Measurements from ENCODE around the gene EHMT2. TPM values are rescaled to one million over a fixed set of nuclear protein-coding genes. Genes with fewer than 3 reads are reported as not detected.

The EHMT2 gene
- total and polyA plus RNA-seq, 2 of the 13 experiments (the other 11 are each of a cell fraction or from before 2014, with no cell fraction given) = 55.2 to 69.2 TPM

GRCh38 chr6:31927242-31927862, 29.9 kb upstream of the EHMT2 start, which contains the start of gene C2 (continued):
- TF ChIP-seq RXRB (CRISPR knock-in tag; IDR thresholded peaks at IDR 0.05; ENCODE audit: borderline replicate concordance) (peak; percentile 85), ZNF781 (CRISPR knock-in tag; IDR thresholded peaks at IDR 0.05; ENCODE audit: borderline replicate concordance, not compliant biosample characterization) (no peak), HOXA5 (CRISPR knock-in tag; IDR thresholded peaks at IDR 0.05) (0 out of 2 replicates have a peak, but pooled peaks have one; percentile 22), TMF1 (CRISPR knock-in tag; IDR thresholded peaks at IDR 0.05; ENCODE audit: low read depth) (peak; percentile 73; the same call in 1 of the 2 replicates), RARA (CRISPR knock-in tag; IDR thresholded peaks at IDR 0.05) (peak; percentile 84), ZNF383 (CRISPR knock-in tag; IDR thresholded peaks at IDR 0.05; ENCODE audit: borderline replicate concordance) (no peak), FOXA3 (CRISPR knock-in tag; IDR thresholded peaks at IDR 0.05) (peak; percentile 98), SRSF1 (optimal IDR thresholded peaks at IDR 0.05; ENCODE audit: low read depth, low read length) (no peak), ZNF792 (CRISPR knock-in tag; IDR thresholded peaks at IDR 0.05) (no peak; the same call in 1 of the 2 replicates), ZC3H13 (CRISPR knock-in tag; IDR thresholded peaks at IDR 0.05) (0 out of 2 replicates have a peak, but pooled peaks have one; percentile 61), ZNF7 (CRISPR knock-in tag; IDR thresholded peaks at IDR 0.05) (peak; percentile 73), HCFC1 (IDR thresholded peaks at IDR 0.05; ENCODE audit: low read depth, low read length) (no peak), ZNF883 (CRISPR knock-in tag; IDR thresholded peaks at IDR 0.05; ENCODE audit: not compliant biosample characterization) (peak; percentile 75), CREBL2 (CRISPR knock-in tag; IDR thresholded peaks at IDR 0.05; ENCODE audit: borderline replicate concordance) (no peak), MAFK (conservative IDR thresholded peaks at IDR 0.05 in 1 of 2, IDR thresholded peaks at IDR 0.05 in 1 of 2; ENCODE audit: low read length in 2 of 2) (no peak; a peak in 1 of 4 replicates), ZNF746 (CRISPR knock-in tag; IDR thresholded peaks at IDR 0.05) (peak; percentile 78), TBP (CRISPR knock-in tag; IDR thresholded peaks at IDR 0.05) (no peak)
- TF ChIP-seq, protein P1, sequence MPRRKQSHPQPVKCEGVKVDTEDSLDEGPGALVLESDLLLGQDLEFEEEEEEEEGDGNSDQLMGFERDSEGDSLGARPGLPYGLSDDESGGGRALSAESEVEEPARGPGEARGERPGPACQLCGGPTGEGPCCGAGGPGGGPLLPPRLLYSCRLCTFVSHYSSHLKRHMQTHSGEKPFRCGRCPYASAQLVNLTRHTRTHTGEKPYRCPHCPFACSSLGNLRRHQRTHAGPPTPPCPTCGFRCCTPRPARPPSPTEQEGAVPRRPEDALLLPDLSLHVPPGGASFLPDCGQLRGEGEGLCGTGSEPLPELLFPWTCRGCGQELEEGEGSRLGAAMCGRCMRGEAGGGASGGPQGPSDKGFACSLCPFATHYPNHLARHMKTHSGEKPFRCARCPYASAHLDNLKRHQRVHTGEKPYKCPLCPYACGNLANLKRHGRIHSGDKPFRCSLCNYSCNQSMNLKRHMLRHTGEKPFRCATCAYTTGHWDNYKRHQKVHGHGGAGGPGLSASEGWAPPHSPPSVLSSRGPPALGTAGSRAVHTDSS (CRISPR knock-in tag; conservative IDR thresholded peaks at IDR 0.05) = no peak
- TF ChIP-seq, protein P2, sequence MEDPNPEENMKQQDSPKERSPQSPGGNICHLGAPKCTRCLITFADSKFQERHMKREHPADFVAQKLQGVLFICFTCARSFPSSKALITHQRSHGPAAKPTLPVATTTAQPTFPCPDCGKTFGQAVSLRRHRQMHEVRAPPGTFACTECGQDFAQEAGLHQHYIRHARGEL (CRISPR knock-in tag; IDR thresholded peaks at IDR 0.05) = no peak
- TF ChIP-seq, protein P3, sequence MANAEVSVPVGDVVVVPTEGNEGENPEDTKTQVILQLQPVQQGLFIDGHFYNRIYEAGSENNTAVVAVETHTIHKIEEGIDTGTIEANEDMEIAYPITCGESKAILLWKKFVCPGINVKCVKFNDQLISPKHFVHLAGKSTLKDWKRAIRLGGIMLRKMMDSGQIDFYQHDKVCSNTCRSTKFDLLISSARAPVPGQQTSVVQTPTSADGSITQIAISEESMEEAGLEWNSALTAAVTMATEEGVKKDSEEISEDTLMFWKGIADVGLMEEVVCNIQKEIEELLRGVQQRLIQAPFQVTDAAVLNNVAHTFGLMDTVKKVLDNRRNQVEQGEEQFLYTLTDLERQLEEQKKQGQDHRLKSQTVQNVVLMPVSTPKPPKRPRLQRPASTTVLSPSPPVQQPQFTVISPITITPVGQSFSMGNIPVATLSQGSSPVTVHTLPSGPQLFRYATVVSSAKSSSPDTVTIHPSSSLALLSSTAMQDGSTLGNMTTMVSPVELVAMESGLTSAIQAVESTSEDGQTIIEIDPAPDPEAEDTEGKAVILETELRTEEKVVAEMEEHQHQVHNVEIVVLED (CRISPR knock-in tag; IDR thresholded peaks at IDR 0.05; ENCODE audit: borderline replicate concordance) = no peak

Measured in HepG2 (cell line).